ENCODE measurements around the gene KAZN.

KAZN gene

GRCh38 chr1:14583788-14584187 lies 14.7 kb upstream of the KAZN start:
- no peak for DNase-seq (ENCODE audit: low read depth)
- H3K4me3 ChIP-seq (ENCODE audit: low read length) = no peak overlapping the region
- no peak for TF ChIP-seq CTCF (conservative IDR thresholded peaks at IDR 0.05; ENCODE audit: low read depth, low read length)

GRCh38 chr1:14585728-14586127 lies 12.8 kb upstream of the KAZN start:
- DNase-seq (ENCODE audit: low read depth) = no peak
- no peak for TF ChIP-seq CTCF (conservative IDR thresholded peaks at IDR 0.05; ENCODE audit: low read depth, low read length)
- no peak overlapping the region for H3K4me3 ChIP-seq (ENCODE audit: low read length)

- TF ChIP-seq CTCF (conservative IDR thresholded peaks at IDR 0.05; ENCODE audit: low read depth, low read length) = no peak
- H3K4me3 ChIP-seq (ENCODE audit: low read length) = no peak overlapping the region
- no peak for DNase-seq (ENCODE audit: low read depth)
Measured at GRCh38 chr1:14590411-14591180, 7.9 kb upstream of the KAZN start.

DNA sequence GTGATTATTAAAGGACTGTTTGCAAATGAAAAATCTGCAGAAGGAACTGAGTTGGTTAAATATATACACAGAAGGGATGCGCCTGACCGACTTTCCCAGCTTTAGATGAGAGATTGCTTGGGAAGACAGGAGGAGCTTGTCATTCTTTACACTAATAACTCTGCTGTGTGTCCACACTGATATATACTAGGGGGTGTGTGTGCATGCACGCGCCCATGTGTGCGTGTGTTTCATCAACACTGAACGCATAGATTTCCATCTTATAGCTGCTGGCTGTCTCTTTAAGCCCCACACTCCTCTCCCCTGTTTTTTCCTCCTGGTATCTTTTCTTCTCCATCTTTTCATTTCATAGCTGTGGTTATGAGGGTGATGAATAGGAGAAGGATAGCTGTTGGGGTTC lies 6.9 kb upstream of the KAZN start:
- no peak overlapping the region for H3K4me3 ChIP-seq (ENCODE audit: low read length)
- no peak for TF ChIP-seq CTCF (conservative IDR thresholded peaks at IDR 0.05; ENCODE audit: low read depth, low read length)
- no peak for DNase-seq (ENCODE audit: low read depth)

DNA sequence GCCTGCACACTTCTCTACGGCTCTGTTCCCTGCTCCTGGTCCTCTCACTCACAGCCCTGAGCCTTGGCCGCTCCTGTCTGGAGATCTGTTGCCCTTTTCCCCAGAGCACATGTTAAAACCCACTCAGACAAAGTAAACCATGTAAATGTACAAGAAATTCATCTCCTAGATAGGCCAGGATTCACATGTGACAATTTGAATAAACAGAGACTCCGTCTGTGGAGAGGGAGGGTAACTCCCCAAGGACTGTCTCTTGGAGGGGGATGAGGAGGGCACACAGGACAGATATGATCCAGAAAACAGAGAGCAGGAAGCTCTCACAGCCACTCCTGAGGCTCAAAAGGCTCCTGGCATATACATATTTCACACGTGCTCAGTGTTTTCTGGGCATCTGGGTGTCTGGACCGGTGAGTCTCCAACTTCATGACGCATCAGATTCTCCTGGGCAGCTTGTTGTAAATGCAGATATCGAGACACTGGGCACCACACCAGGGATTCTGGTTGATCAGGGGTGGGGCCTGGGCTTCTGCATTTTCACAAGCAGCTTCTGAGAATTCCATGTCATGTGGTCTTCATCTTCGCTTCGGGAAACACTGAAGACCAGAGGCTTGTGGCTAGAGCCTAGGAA lies 6.4 kb upstream of the KAZN start:
- TF ChIP-seq CTCF (conservative IDR thresholded peaks at IDR 0.05; ENCODE audit: low read depth, low read length) = no peak
- no peak overlapping the region for H3K4me3 ChIP-seq (ENCODE audit: low read length)
- DNase-seq (ENCODE audit: low read depth) = no peak

DNA sequence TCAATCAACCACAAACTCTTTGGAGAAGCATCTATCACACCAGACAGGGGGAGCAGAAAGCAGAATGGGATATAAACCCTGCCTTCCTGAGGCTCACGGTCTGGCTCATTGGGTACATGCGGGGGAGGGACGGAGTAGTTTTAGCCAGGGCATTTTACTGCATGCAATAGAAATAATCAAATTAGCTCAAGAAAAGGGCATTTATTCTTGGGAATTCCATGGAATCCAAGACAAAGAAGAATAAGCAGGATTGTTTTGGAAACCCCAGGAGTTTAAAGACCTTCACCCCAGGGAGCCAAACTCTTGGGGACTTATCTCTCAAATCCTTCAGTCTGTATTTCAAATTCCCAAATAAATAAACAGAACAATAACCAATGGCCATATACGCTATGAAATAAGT lies 5.2 kb upstream of the KAZN start:
- TF ChIP-seq CTCF (conservative IDR thresholded peaks at IDR 0.05; ENCODE audit: low read depth, low read length) = no peak
- H3K4me3 ChIP-seq (ENCODE audit: low read length) = no peak overlapping the region
- DNase-seq (ENCODE audit: low read depth) = no peak

- H3K4me3 ChIP-seq (ENCODE audit: low read length) = no peak overlapping the region
- no peak for TF ChIP-seq CTCF (conservative IDR thresholded peaks at IDR 0.05; ENCODE audit: low read depth, low read length)
- no peak for DNase-seq (ENCODE audit: low read depth)
Measured at GRCh38 chr1:14594045-14594444, 4.4 kb upstream of the KAZN start.
